Panc1 (cell line): Measurements from ENCODE around the gene TTLL6. TPM values are rescaled to one million over a fixed set of nuclear protein-coding genes. Genes with fewer than 3 reads are reported as not detected.

ENCODE experiments used
- ATAC-seq: fragments of 200-7000 bp; cut with Tn5 transposase; 2 replicates; pipeline ENCODE4 v1.9.1; 2020; ENCODE audit warnings: mild to moderate bottlenecking, moderate library complexity
- BruUV-seq: library from RNA; stranded (reverse); fragments of 400-500 nt; replicated peaks from 2 replicates; lab custom pipeline; 2021; lab: Mats Ljungman, UMichigan
- CTCF ChIA-PET: fragments of 300-600 bp; sonication (Branson Sonifier 250); formaldehyde crosslinking; loops from one replicate; lab custom pipeline; 2022; ENCODE audit warnings: antibody characterized with exemption; lab: Charles Lee
- POLR2A ChIA-PET: fragments of 300-600 bp; sonication (Branson Sonifier 250); formaldehyde crosslinking; loops from one replicate; lab custom pipeline; 2022; ENCODE audit warnings: antibody characterized with exemption; lab: Charles Lee
- DNase-seq: peaks from one replicate; pipeline ENCODE4 v3.0.0-alpha.2; 2010; ENCODE audit warnings: low read depth, low spot score
- H3K27ac ChIP-seq: 2 replicates; pipeline ENCODE4 v1.5.1; 2011; ENCODE audit warnings: mild to moderate bottlenecking, low read length, inconsistent platforms
- H3K27me3 ChIP-seq: fragments of 200-500 bp; sonication (Bioruptor generic); 2 replicates; pipeline ENCODE4 v1.6.0; 2014; ENCODE audit warnings: low read length, inconsistent platforms; ENCODE audit not compliant: control insufficient read depth, insufficient read depth
- H3K36me3 ChIP-seq: fragments of 200-500 bp; sonication (Bioruptor generic); 2 replicates; pipeline ENCODE4 v1.5.1; 2014; ENCODE audit warnings: inconsistent platforms, mild to moderate bottlenecking, low read length, moderate library complexity; ENCODE audit not compliant: control insufficient read depth, insufficient read depth
- H3K4me1 ChIP-seq: 2 replicates; pipeline ENCODE4 v1.5.1; 2011; ENCODE audit warnings: inconsistent platforms, mild to moderate bottlenecking, low read length, moderate library complexity; ENCODE audit not compliant: control insufficient read depth, insufficient read depth
- H3K4me3 ChIP-seq, 2 experiments: 2 replicates each; pipeline ENCODE4 v1.5.1; 2011 to 2012; ENCODE audit warnings: low read depth in 2 of 2, low read length in 2 of 2, mild to moderate bottlenecking in 2 of 2, inconsistent platforms in 1 of 2, moderate library complexity in 1 of 2
- H3K9me3 ChIP-seq: fragments of 200-500 bp; sonication (Bioruptor generic); 2 replicates; pipeline ENCODE4 v1.5.1; 2014; ENCODE audit warnings: low read depth, mild to moderate bottlenecking, inconsistent platforms, low read length, moderate library complexity; ENCODE audit not compliant: control insufficient read depth, insufficient read depth
- CTCF ChIP-seq: fragments of 450-650 bp; IDR thresholded peaks from 2 replicates; pipeline ENCODE4 v1.5.1; 2017; ENCODE audit warnings: mild to moderate bottlenecking
- POLR2AphosphoS5 ChIP-seq: IDR thresholded peaks from 2 replicates; pipeline ENCODE4 v1.6.1; 2012; ENCODE audit warnings: mild to moderate bottlenecking, low read depth, low read length, moderate library complexity
- REST ChIP-seq, 2 experiments: IDR thresholded peaks; 2 replicates each; pipeline ENCODE4 v1.6.1; 2011 to 2012; ENCODE audit warnings: low read depth in 2 of 2, control low read depth in 1 of 2, low read length in 1 of 2, mild to moderate bottlenecking in 1 of 2, moderate library complexity in 1 of 2; ENCODE audit not compliant: insufficient read depth in 1 of 2
- SIN3A ChIP-seq: IDR thresholded peaks from 2 replicates; pipeline ENCODE4 v1.6.1; 2012; ENCODE audit warnings: low read depth, mild to moderate bottlenecking, low read length, moderate library complexity, borderline replicate concordance; ENCODE audit not compliant: insufficient read depth
- TCF7L2 ChIP-seq: IDR thresholded peaks from 2 replicates; pipeline ENCODE4 v1.6.1; 2011; ENCODE audit warnings: mild to moderate bottlenecking, low read depth, low read length, inconsistent platforms
- in situ Hi-C: cut with HindIII; loops from 2 replicates; pipeline ENCODE4 v1.10.0; 2016; ENCODE audit warnings: low sequenced_read_pairs, low pct_unique_long_range_greater_than_20kb
- intact Hi-C: fragments of 100-400 bp; cut with micrococcal nuclease; formaldehyde crosslinking; loops from one replicate; pipeline ENCODE4 v1.10.0; 2022; ENCODE audit not compliant: unreplicated experiment
- total RNA-seq: library from RNA; stranded (reverse); gene quantifications from one replicate; pipeline ENCODE4 v1.2.1, GENCODE V29; 2021; ENCODE audit not compliant: unreplicated experiment

Gene TTLL6
- total RNA-seq, 1 experiment from 2014 or later: 2.5 TPM

- Histone ChIP-seq H3K4me1 (peaks cover 6% of the 10 kb centered on the region; the same call in 1 of the 2 replicates), H3K4me3 (no peak overlapping the region), H3K9me3 (no peaks in the 10 kb centered on the region), H3K36me3 (no peaks in the 10 kb centered on the region), H3K27ac (no peak overlapping the region), H3K27me3 (no peaks in the 10 kb centered on the region; the same call in 1 of the 2 replicates)
- DNase-seq (no peak), ATAC-seq (no peak)
- BruUV-seq: no TSS peak
- no peak for TF ChIP-seq POLR2AphosphoS5
- no peak for TF ChIP-seq CTCF
- no peak for TF ChIP-seq TCF7L2
- no peak for TF ChIP-seq SIN3A
- TF ChIP-seq REST (IDR thresholded peaks at IDR 0.05; ENCODE audit: insufficient read depth in 1 of 2, low read depth in 2 of 2, low read length in 1 of 2): no peak
- CTCF ChIA-PET: interaction anchor here (2.1 to 3.6 kb wide), 2 partner anchors 61 to 149 kb away, joined by 12 to 24 read pairs; no protein-coding TSS in a partner anchor
- POLR2A ChIA-PET: no interaction called here
- intact Hi-C loops (no loop called here), in situ Hi-C loops (loop anchor here (10.0 kb wide), 1 partner anchor 175 kb away; the partner anchor contains the start of gene UBE2Z)
Measured at GRCh38 chr17:48730240-48730550, 86.8 kb downstream of the TTLL6 start.

- Histone ChIP-seq H3K4me3 (peak overlapping the region; percentile 58 to 90), H3K4me1 (peaks cover 6% of the 10 kb centered on the region; the same call in 1 of the 2 replicates), H3K36me3 (no peaks in the 10 kb centered on the region), H3K9me3 (no peaks in the 10 kb centered on the region), H3K27ac (peak overlapping the region; percentile 25), H3K27me3 (no peaks in the 10 kb centered on the region)
- intact Hi-C loops: no loop called here
- no peak for DNase-seq
- POLR2A ChIA-PET: interaction anchor here (0.5 kb wide), 1 partner anchor 267 kb away, joined by 5 read pairs; no protein-coding TSS in a partner anchor
- CTCF ChIA-PET: interaction anchor here (1.5 to 3.6 kb wide), 3 partner anchors 61 to 149 kb away, joined by 4 to 24 read pairs (median 12); no protein-coding TSS in a partner anchor
- in situ Hi-C loops: loop anchor here (10.0 kb wide), 1 partner anchor 175 kb away; the partner anchor contains the start of gene UBE2Z
- no peak for ATAC-seq
- no TSS peak for BruUV-seq
- TF ChIP-seq SIN3A: no peak
- no peak for TF ChIP-seq POLR2AphosphoS5
- no peak for TF ChIP-seq TCF7L2
- no peak for TF ChIP-seq CTCF
- no peak for TF ChIP-seq REST (IDR thresholded peaks at IDR 0.05; ENCODE audit: insufficient read depth in 1 of 2, low read depth in 2 of 2, low read length in 1 of 2)
Measured at GRCh38 chr17:48729335-48730239, 87.4 kb downstream of the TTLL6 start.
